NCI-H2171 (cell line): ENCODE data around the gene TYROBP.
"Not testable (repeated sequence)": the region's sequence is repeated elsewhere in the genome, so short reads cannot be mapped to it uniquely, and the experiment has no call there.

ENCODE experiments used
- DNase-seq: peaks from one replicate; lab custom pipeline; 2025; lab: John Stamatoyannopoulos, UW

Gene TYROBP

GRCh38 chr19:35908010-35908441, at the start of gene TYROBP:
TYROBP (minus strand) TSS chr19:35908295; CDS start chr19:35908228, 67 bp downstream.
- no peak for DNase-seq

DNA sequence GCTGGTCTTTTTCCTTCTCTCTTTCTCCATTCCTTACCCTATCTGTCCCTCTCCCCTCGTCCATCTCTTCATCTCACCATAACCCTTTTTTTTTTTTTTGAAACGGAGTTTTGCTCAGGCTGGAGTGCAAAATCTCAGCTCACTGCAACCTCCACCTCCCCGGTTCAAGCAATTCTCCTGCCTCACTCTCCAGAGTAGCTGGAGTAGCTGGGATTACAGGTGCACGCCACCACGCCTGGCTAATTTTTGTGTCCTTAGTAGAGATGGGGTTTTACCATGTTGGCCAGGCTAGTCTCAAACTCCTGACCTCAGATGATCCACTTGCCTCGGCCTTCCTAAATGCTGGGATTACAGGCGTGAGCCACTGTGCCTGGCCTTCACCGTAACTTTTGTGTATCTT, 49.3 kb upstream of the TYROBP start:
- not testable (repeated sequence) for DNase-seq

GRCh38 chr19:35955881-35956634, 48.0 kb upstream of the TYROBP start:
- no peak for DNase-seq

DNA sequence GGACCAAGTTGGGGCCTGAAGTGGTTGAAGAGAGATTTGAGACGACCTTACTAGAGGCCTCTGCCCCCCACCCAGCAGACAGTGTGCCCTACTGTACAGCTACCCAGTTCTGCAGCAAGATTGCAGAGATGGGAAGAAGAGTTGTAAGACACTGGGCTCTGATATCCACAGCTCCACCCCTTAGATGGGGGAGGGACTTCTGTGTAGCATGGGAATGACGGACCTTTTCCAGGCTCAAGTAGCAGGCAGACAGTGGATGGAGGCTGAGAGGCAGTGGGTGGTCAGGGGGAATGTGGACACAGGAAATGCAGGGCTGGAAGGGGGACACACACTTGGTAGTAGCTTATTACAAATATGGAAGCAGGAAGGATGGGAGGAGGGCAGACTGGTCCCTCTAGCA, 41.0 kb upstream of the TYROBP start:
- no peak for DNase-seq

- DNase-seq: no peak
These were observed 38.1 kb upstream of the TYROBP start for GRCh38 chr19:35946203-35946602.

- no peak for DNase-seq
These were observed 37.2 kb upstream of the TYROBP start for GRCh38 chr19:35945121-35945790.

DNA sequence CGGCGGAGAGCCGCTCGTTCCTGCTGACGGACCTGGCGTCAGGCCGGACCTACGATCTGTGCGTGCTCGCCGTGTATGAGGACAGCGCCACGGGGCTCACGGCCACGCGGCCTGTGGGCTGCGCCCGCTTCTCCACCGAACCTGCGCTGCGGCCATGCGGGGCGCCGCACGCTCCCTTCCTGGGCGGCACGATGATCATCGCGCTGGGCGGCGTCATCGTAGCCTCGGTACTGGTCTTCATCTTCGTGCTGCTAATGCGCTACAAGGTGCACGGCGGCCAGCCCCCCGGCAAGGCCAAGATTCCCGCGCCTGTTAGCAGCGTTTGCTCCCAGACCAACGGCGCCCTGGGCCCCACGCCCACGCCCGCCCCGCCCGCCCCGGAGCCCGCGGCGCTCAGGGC, 36.5 kb upstream of the TYROBP start:
- DNase-seq: no peak

- no peak for DNase-seq
These were observed 35.5 kb upstream of the TYROBP start for GRCh38 chr19:35943321-35944301.

- no peak for DNase-seq
These were observed 34.1 kb upstream of the TYROBP start for GRCh38 chr19:35942235-35942634.

GRCh38 chr19:35940839-35941238, 32.7 kb upstream of the TYROBP start:
- no peak for DNase-seq

DNA sequence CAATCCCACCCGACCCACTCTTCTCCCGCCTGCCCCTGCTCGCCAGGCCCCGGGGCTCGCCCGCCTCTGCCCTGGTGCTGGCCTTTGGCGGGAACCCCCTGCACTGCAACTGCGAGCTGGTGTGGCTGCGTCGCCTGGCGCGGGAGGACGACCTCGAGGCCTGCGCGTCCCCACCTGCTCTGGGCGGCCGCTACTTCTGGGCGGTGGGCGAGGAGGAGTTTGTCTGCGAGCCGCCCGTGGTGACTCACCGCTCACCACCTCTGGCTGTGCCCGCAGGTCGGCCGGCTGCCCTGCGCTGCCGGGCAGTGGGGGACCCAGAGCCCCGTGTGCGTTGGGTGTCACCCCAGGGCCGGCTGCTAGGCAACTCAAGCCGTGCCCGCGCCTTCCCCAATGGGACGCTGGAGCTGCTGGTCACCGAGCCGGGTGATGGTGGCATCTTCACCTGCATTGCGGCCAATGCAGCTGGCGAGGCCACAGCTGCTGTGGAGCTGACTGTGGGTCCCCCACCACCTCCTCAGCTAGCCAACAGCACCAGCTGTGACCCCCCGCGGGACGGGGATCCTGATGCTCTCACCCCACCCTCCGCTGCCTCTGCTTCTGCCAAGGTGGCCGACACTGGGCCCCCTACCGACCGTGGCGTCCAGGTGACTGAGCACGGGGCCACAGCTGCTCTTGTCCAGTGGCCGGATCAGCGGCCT, 32.1 kb upstream of the TYROBP start:
- DNase-seq: no peak

- DNase-seq: no peak
These were observed 31.4 kb upstream of the TYROBP start for GRCh38 chr19:35939307-35940077.

GRCh38 chr19:35938282-35939224, 30.5 kb upstream of the TYROBP start:
- no peak for DNase-seq

DNA sequence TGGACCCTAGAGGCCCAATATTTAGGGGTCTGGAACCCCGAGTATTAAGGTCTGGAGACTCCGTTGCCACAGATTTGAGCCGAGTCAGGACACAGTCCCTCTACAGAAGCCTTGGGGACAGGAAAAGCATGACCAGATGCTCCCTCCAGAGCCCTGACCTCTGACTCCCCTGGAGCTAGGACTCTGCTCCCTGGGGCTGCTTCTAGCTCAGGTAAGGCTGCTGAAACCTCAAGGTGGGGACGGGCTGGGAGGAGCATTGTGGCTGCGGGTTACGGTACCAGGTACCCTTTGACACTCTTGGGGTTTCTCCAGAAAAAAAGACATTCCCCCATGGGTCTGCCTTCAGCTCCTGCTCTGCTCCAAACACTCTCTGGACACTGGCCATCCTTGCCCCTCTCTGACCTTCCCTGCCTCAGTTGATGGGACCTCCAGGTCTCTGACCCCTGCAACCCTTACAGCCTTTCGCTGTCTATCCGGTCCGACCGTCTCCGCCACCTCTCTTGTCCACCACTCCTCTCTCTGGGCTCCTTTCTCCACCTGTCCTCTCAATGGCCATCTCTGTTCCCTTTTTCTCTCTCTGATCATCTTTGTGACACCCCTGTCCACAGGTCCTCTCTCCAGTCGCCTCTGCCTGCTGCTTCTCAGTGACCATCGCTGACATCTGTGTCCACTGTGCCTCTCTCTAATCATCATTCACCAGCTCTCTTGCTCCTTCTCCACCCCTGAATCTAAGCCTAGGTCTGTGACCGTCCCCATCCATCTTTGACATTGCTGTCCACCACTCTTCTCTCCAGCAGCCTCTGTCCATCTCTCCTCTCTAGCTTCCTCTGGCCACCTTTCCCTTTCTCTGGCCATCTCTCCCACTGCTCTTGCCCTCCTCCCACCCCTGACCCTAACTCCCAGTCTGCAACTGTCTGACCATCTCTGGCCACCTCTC, 29.5 kb upstream of the TYROBP start:
- DNase-seq: no peak

DNA sequence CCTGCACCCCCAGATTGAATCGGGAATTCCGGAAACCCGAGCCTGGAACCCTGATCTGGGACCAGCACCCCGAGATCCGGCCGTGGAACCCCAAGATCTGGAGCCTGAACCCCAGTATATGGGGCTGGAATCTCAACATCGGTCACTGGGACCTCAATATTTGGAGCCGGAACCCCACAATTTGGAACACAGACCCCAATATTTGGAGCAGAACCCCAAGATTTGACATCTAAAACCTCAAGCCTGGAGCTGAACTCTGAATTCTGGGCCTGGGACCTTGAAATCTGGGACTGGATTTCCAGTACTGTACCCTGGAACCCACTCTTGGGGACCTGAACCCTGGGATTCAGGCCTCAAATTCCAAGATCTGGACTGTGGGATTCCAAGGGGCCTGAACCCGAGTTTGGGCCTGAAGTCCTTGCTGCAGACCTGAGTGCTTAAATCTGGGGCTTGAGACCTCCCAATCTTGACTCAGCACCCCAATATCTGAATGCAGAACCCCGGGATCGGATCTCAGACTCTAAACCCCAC, 28.7 kb upstream of the TYROBP start:
- DNase-seq: no peak

DNA sequence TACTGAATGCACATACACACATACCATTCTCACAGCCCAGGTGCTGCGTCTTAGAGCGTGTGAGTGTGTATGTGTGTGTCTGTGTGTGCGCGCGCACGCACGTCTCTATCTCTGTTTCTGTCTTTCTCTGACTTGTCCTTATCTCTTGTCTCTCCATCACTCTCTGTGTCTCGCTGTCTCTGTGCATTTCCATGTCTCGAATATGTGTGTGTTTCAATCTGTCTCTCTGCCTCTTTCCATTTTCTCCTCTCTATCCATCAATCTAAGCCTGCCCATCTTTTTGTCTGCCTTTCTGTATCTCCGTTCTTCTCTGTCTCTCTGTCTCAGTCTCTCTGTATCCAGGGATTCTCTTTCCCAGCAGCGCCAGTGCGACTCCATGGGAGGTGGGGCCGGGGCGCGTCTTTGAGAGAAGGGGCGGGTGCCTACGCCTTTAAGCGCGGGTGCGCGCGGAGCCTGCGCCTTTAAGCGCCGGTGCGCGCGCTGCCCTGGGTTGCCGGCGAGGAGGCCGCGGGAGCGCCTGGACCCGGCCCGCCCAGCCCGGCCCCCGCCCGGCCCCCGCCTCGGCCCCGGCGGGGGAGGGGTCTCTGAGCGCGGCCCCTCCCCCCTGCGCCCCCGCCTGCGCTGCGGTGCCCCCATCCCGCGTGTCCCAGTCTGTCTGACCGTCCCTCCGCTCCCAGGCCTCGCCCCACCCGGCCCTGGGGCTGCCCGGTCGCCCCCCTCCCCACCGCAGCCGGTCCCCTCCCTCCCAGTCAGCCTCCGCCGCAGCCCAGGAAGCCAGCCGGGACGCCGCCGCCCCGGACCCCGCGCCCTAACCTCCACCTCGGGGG, 28.0 kb upstream of the TYROBP start, which contains the start of gene LRFN3:
TSS of gene LRFN3 (plus strand) at position 464 of the 827 bp plus-strand sequence. CDS start 3,052 bp downstream, outside the sequence.
- peak; percentile 89 for DNase-seq

- no peak for DNase-seq
These were observed 24.3 kb upstream of the TYROBP start for GRCh38 chr19:35932291-35932936.
